ENCODE results near the gene ZFAND5.

Gene ZFAND5

GRCh38 chr9:72362680-72363139 lies 2.3 kb downstream of the ZFAND5 start:
- DNase-seq (ENCODE audit: low spot score) = peak; percentile 89

GRCh38 chr9:72362118-72362531 lies 2.9 kb downstream of the ZFAND5 start:
- DNase-seq (ENCODE audit: low spot score) = peak; percentile 87

GRCh38 chr9:72361217-72361616 lies 3.8 kb downstream of the ZFAND5 start:
- peak; percentile 61 for DNase-seq (ENCODE audit: low spot score)

DNA sequence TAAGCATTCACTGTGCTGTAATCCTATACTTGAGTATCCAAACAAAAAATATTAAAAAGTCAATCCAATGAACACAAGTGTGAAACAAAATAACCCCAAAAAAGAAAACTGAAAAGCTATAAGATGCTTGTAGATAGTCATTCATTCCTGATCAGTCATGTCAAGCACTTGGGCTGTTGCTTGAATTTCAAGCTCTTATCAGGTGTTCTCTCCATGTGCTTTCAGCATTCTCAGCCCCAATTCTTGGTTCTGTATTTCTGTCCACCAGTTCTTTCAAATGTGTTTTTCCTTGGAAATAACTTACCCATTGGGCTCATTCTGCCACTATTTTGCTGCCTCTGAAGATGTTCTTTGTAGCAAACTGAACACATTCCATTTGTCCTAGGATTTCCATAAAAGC lies 4.7 kb downstream of the ZFAND5 start:
- peak; percentile 57 for DNase-seq (ENCODE audit: low spot score)

- peak; percentile 64 for DNase-seq (ENCODE audit: low spot score)
Observed at GRCh38 chr9:72356041-72356582, 8.9 kb downstream of the ZFAND5 start.

- DNase-seq (ENCODE audit: low spot score) = no peak
Observed at GRCh38 chr9:72355153-72355552, 9.9 kb downstream of the ZFAND5 start.

DNA sequence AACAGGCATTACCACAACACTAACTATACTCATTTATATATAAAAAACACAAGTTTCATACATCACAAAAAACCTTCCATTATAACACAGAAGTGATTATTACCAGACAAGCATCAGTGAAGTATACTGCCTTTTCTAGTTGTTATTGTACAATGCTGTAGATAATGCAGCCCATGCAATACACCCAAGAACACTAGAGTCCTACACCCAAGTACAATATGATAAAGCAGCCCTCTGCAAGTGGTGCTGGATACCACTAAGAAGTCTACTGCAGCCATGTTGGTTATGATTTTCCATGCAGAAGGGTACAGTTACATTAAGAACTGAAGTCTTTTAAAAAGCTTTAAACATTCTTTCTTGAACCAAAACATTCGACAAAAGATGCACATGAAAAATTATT lies 10.3 kb downstream of the ZFAND5 start:
- DNase-seq (ENCODE audit: low spot score) = peak; percentile 17

DNA sequence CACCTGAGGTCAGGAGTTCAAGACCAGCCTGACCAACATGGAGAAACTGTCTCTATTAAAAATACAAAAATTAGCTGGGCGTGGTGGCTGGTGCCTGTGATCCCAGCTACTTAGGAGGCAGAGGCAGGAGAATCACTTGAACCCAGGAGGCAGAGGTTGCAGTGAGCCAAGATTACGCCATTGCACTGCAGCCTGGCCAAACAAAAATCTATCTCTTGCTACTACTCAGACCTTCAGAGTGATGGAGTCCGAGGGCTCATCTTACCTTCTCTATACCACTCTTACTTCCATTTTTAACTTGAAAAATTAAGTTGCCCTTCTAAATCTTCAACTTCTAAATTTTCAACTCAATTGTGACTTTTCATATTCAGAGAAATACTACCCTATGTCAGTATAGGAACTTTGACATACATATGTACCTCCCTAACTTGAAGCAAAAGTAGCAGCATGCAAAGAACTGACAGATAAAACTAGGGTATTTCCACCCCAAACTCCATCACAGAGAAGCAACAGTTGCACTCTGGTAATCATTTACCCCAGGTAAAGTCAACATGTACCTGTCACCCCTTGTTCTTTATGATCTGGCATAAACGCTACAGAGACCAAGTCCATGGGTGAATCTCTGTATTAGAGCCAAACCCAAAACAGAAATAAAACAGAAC lies 11.4 kb downstream of the ZFAND5 start:
- DNase-seq (ENCODE audit: low spot score) = no peak

DNA sequence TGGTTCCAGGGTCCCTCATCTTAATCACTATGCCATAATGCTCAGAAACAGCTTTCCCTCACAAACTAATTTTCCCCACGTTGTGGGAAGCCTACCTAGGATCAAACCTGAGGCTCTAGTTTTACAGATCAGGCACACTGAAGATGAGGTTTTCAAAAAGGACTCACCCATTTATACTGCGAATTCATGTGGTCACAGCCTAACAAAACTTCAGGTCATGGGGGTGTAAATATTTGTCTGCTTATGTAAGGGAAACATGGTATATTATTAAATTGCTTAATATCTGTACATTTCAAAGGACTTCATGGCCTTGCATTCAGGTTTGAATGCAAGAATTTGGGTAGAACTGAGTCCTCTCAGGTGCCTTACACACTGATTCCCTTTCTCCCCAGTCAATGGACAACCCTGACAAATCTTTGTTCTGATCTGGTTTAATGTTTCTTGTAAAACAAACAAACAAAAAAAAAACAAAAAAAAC lies 12.1 kb downstream of the ZFAND5 start:
- no peak for DNase-seq (ENCODE audit: low spot score)

DNA sequence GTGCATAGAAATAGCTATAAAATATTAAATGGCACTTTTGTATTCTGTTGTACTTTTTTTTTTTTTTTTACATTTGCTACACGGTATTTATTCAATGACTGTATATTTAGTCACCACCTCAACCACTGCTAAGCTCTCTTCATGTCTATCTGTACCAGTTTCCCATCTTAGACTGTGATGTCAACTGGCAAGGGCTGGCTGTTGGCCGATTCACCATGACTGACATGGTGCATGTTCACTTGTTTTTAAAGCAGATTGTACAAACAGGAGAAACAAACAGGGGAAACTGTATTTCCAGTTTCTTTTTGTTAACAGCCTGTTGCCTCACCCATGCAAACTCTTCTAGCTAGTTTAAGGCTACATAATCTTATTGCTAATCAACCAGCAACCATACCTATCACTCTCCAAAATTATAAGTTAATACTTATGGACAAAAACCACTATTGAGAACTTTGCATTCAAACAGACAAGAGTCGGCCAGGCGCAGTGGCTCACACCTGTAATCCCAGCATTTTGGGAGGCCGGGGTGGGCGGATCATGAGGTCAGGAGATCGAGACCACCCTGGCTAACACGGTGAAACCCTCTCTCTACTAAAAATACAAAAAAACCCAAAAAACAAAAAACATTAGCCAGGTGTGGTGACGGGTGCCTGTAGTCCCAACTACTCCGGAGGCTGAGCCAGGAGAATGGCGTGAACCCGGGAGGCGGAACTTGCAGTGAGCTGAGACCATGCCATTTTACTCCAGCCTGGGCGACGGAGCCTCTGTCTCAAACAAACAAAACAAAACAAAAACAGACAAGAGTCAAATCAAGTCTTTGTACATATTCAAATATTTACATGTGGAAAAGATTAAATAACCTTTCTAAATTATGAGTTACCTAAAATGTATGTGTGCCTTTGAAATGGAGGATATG lies 13.2 kb downstream of the ZFAND5 start:
- peak; percentile 28 for DNase-seq (ENCODE audit: low spot score)

GRCh38 chr9:72349911-72350310 lies 15.1 kb downstream of the ZFAND5 start:
- DNase-seq (ENCODE audit: low spot score) = no peak

- DNase-seq (ENCODE audit: low spot score) = no peak
Observed at GRCh38 chr9:72349240-72349639, 15.8 kb downstream of the ZFAND5 start.

DNA sequence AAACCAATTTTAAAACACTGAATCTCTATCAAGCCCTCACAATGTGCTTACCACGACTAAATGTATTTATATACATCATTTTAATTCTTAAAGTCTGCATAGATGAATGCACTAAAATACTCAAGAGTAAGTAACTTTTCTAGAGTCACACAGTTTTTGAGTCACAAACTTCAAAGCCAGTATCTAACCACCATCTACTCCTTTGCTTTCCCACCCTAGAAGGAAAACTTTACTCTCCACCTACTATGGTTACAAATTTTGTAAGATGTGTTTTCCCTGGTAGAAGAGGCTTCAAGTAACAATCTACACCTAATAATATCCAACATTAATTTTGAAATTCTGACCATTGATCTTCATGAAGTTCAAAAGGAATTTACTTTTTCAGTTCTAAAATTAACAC lies 18.7 kb downstream of the ZFAND5 start:
- no peak for DNase-seq (ENCODE audit: low spot score)

DNA sequence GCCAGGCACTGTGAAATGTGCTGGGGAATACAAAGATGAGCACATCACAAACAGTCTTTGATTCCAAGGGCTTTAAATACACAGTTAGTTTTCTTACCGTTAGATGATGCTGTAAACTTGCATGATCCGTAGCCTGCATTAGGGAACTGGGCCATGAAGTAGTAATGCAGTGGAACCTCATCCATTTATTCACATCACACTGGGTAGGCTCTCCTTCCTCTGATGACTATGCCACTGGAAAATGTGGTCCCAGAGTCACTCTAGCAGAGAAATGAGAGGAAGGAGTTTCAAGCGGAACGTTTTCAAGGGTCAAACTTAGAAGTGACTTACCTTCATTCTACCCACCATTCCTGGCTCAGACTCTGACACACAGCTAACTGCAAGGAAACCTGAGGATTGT lies 26.4 kb downstream of the ZFAND5 start:
- DNase-seq (ENCODE audit: low spot score) = no peak

DNA sequence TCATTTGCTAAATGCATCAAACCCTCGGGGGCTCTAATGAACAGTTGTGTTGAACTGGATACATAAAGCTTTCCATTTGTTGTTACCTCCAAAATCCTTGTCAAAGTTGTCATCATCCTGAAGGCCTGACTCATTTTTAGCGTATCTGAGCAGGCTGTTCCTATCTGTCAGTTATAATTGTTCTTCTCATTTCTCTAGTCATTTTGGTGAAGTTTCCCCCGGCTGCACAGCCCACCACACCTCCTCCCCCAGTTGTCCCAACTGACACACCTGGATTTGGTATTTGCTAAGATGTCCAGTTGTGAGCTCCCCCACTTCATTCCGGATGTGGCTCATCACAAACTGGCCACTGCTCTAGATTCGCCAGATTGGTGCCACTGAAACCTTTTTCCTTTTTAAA lies 27.7 kb downstream of the ZFAND5 start:
- DNase-seq (ENCODE audit: low spot score) = no peak

DNA sequence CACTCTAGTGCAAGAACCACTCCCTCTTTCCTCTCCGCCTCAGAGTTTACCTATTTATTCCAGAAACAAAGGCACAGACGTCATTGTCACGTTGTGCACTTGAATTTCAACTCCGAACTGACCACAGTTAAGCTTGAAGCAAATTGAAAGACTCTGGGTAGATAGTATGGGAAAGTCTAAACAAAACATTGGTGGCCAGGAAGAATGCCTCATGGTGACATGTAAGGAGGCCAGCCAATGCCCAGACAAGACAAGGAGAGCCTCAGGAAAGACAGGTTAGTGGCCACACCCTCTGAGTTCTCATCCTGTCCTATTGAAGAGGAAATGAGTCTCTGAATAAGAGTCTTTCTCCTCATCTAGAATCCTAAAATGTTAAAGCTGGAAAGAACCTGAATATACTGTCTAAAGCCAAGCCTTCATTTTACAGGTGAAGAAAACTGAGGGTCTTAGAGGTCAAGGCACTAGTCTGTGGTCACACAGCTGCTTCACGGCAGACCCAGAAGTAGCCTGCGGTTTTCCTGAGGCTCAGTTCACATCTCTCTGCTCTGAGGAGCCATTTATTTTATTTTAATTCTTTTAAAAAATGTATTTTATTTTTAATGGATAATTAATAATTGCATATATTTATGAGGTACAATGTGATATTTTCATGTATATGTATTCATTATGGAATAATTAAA lies 30.2 kb downstream of the ZFAND5 start:
- no peak for DNase-seq (ENCODE audit: low spot score)

DNA sequence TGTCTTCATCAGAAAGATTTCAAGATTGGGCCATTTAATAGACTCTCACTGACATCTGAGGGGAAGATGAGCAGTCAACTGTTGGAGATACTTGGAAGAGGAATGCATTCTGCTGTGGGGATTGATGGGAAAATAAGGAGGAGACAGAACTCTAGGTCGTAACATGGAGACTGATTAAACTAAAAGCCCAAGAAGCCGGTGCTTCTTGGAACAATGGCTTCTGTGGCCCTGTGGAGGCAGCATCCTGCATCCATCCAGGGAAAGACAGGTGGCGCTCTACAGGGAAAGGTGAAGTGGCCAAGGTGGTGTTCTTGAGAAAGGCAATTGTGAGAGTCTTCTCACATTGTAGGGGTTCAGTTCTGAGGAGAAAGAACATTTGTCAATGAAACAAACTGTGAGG lies 31.3 kb downstream of the ZFAND5 start:
- DNase-seq (ENCODE audit: low spot score) = peak; percentile 60

DNA sequence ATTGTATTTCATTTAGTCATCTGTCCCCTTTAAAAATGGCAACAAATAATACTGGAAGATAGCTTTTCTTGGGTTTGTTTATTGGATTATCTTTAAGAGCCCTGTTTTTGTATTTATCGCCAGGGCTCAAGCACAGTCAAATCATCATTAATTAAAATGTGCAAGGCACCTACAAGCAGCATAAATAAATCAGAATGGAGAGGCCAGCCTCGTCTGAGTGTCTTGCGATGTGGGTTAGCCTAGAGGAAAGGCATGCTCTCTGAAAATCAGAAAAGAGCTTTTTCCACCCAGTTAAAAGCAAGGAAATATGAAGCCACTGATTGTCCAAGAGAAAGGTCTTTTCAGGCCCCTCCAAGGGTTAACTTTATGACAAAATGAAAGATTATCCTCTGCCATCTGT lies 31.8 kb downstream of the ZFAND5 start:
- no peak for DNase-seq (ENCODE audit: low spot score)

GRCh38 chr9:72332351-72332750 lies 32.7 kb downstream of the ZFAND5 start:
- no peak for DNase-seq (ENCODE audit: low spot score)

DNA sequence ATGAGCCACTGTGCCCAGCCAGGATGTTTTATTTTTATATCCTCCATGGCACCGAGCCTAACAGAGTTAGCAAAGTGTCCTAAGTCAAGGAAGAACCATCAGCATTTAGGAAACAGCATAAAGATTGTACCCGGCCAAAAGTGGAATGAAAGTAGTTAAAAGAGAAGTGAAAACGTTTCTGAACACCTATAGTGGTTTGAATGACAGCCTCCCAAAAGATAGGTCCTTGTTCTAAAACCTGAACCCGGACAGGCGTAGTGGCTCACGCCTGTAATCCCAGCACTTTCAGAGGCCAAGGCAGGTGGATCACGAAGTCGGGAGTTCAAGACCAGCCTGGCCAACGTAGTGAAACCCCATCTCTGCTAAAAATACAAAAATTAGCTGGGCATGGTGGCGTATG lies 37.4 kb downstream of the ZFAND5 start:
- DNase-seq (ENCODE audit: low spot score) = no peak

GRCh38 chr9:72326641-72327040 lies 38.4 kb downstream of the ZFAND5 start:
- DNase-seq (ENCODE audit: low spot score) = no peak

- no peak for DNase-seq (ENCODE audit: low spot score)
Observed at GRCh38 chr9:72324974-72325373, 40.0 kb downstream of the ZFAND5 start.

All from hematopoietic multipotent progenitor cell treated with erythropoietin and hydrocortisone succinate and interleukin-3 and kit ligand, for 17 days (in vitro differentiated cells).